Measurements from ENCODE around the gene SNAP29.

- TF ChIP-seq, protein P1, sequence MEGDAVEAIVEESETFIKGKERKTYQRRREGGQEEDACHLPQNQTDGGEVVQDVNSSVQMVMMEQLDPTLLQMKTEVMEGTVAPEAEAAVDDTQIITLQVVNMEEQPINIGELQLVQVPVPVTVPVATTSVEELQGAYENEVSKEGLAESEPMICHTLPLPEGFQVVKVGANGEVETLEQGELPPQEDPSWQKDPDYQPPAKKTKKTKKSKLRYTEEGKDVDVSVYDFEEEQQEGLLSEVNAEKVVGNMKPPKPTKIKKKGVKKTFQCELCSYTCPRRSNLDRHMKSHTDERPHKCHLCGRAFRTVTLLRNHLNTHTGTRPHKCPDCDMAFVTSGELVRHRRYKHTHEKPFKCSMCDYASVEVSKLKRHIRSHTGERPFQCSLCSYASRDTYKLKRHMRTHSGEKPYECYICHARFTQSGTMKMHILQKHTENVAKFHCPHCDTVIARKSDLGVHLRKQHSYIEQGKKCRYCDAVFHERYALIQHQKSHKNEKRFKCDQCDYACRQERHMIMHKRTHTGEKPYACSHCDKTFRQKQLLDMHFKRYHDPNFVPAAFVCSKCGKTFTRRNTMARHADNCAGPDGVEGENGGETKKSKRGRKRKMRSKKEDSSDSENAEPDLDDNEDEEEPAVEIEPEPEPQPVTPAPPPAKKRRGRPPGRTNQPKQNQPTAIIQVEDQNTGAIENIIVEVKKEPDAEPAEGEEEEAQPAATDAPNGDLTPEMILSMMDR (IDR thresholded peaks at IDR 0.05 in 4 of 5, conservative IDR thresholded peaks at IDR 0.05 in 1 of 5) = no peak
- TF ChIP-seq POLR2A (IDR thresholded peaks at IDR 0.05) = no peak
These were observed 75.1 kb downstream of the SNAP29 start for GRCh38 chr22:20933910-20934309.

Data from gastrocnemius medialis (tissue), 4 donors.